Body of pancreas (tissue), 4 donors: ENCODE data around the gene RBFOX2. TPM values are rescaled to one million over a fixed set of nuclear protein-coding genes. Genes with fewer than 3 reads are reported as not detected.

Experiments
- ATAC-seq: fragments of 150-250 bp; one replicate; pipeline ENCODE4 v1.9.1; 2016
- DNase-seq, 4 donors: peaks; one replicate each; pipeline ENCODE4 v3.0.0-alpha.2; 2019
- H3K27ac ChIP-seq, 4 donors: fragments of 200-600 bp; sonication (generic); 1 replicate in 3 of 4; 2 replicates in 1 of 4; pipeline versions ENCODE4 v1.5.1 to v1.6.1; 2016 to 2019; ENCODE audit warnings: mild to moderate bottlenecking in 1 of 4, mixed read lengths in 1 of 4, moderate library complexity in 1 of 4
- H3K27me3 ChIP-seq, 2 donors: fragments of 200-600 bp; sonication (generic); one replicate each; pipeline ENCODE4 v1.6.0; 2016; ENCODE audit warnings: mild to moderate bottlenecking in 1 of 2
- H3K36me3 ChIP-seq, 2 donors: fragments of 200-600 bp; sonication (generic); replicated peaks in 1 of 2; 2 replicates each; pipeline ENCODE4 v1.5.1; 2016; ENCODE audit warnings: low read depth in 2 of 2; ENCODE audit not compliant: insufficient read depth in 1 of 2
- H3K4me1 ChIP-seq: fragments of 200-600 bp; sonication (generic); one replicate; pipeline ENCODE4 v1.6.0; 2016
- H3K4me3 ChIP-seq, 2 donors: fragments of 200-600 bp; sonication (generic); 1 replicate in 1 of 2; 2 replicates in 1 of 2; pipeline ENCODE4 v1.5.1; 2016 to 2019
- H3K9me3 ChIP-seq, 3 donors: fragments of 200-600 bp; sonication (generic); 1 replicate in 2 of 3; 2 replicates in 1 of 3; pipeline ENCODE4 v1.5.1; 2016
- CTCF ChIP-seq, 7 experiments: fragments of 450-650 bp in 4 of 7; fragments of 200-600 bp in 3 of 7; sonication (generic) in 3 of 7; IDR thresholded peaks; one replicate each; pipeline ENCODE4 v1.5.1; 2016 to 2019; ENCODE audit warnings: antibody characterized with exemption in 7 of 7
- POLR2A ChIP-seq, 3 donors: fragments of 450-650 bp; IDR thresholded peaks; one replicate each; pipeline ENCODE4 v1.6.1; 2016; ENCODE audit warnings: antibody characterized with exemption in 3 of 3, mild to moderate bottlenecking in 2 of 3
- WGBS, 2 donors: methylation state at CpG; one replicate each; pipeline ENCODE4 v1.1.5; 2017; 5-methylcytosine and 5-hydroxymethylcytosine counted together
- intact Hi-C: fragments of 100-400 bp; cut with DNase I; formaldehyde crosslinking; loops from one replicate; pipeline ENCODE4 v1.15.1; 2023
- total RNA-seq, 2 donors: library from RNA; depleted of rRNA; stranded (reverse); fragments of >200 nt; gene quantifications; one replicate each; pipeline ENCODE4 v1.1.0, GENCODE V29; 2016

RBFOX2 gene
- total RNA-seq, 2 donors from 2014 or later: 28.7 to 31.1 TPM

- Histone ChIP-seq H3K36me3 (no peaks in the 10 kb centered on the region), H3K4me1 (peaks cover 13% of the 10 kb centered on the region), H3K9me3 (no peaks in the 10 kb centered on the region), H3K27ac (no peak overlapping the region), H3K27me3 (no peaks in the 10 kb centered on the region), H3K4me3 (no peak overlapping the region)
- WGBS, 2 donors: 37 to 38% methylated on average over 3 of the region's 3 CpGs
- no peak for DNase-seq
- intact Hi-C loops: no loop called here
- ATAC-seq: no peak
- TF ChIP-seq CTCF (IDR thresholded peaks at IDR 0.05) (no peak), POLR2A (IDR thresholded peaks at IDR 0.05) (no peak)
Measured at GRCh38 chr22:35903571-35904335, 124.9 kb downstream of the RBFOX2 start.

GRCh38 chr22:35900483-35901168, 128.0 kb downstream of the RBFOX2 start:
- ATAC-seq: no peak
- no peak overlapping the region for H3K27ac ChIP-seq
- TF ChIP-seq CTCF (IDR thresholded peaks at IDR 0.05): no peak
- TF ChIP-seq POLR2A (IDR thresholded peaks at IDR 0.05): no peak
- no peak for DNase-seq
- H3K36me3 ChIP-seq: no peaks in the 10 kb centered on the region
- peaks cover 13% of the 10 kb centered on the region for H3K4me1 ChIP-seq
- intact Hi-C loops: no loop called here
- no peaks in the 10 kb centered on the region for H3K27me3 ChIP-seq
- no peak overlapping the region for H3K4me3 ChIP-seq
- no peaks in the 10 kb centered on the region for H3K9me3 ChIP-seq
- WGBS, 2 donors: 75 to 82% methylated on average over 5 of the region's 5 CpGs

- DNase-seq: no peak
- intact Hi-C loops: no loop called here
- no peak for TF ChIP-seq CTCF (IDR thresholded peaks at IDR 0.05)
- no peak for TF ChIP-seq POLR2A (IDR thresholded peaks at IDR 0.05)
- Histone ChIP-seq H3K36me3 (no peaks in the 10 kb centered on the region), H3K9me3 (no peaks in the 10 kb centered on the region), H3K4me3 (no peak overlapping the region), H3K27ac (no peak overlapping the region), H3K4me1 (peaks cover 13% of the 10 kb centered on the region), H3K27me3 (no peaks in the 10 kb centered on the region)
- ATAC-seq: no peak
Measured at GRCh38 chr22:35899736-35900135, 128.9 kb downstream of the RBFOX2 start.

- intact Hi-C loops: no loop called here
- DNase-seq: no peak
- 84 to 85% methylated on average over 7 of the region's 7 CpGs for WGBS, 2 donors
- peaks cover 10% of the 10 kb centered on the region for H3K4me1 ChIP-seq
- ATAC-seq: no peak
- H3K36me3 ChIP-seq: no peaks in the 10 kb centered on the region
- no peak overlapping the region for H3K4me3 ChIP-seq
- H3K9me3 ChIP-seq: no peaks in the 10 kb centered on the region
- TF ChIP-seq CTCF (IDR thresholded peaks at IDR 0.05) (no peak), POLR2A (IDR thresholded peaks at IDR 0.05) (no peak)
- no peak overlapping the region for H3K27ac ChIP-seq
- H3K27me3 ChIP-seq: no peaks in the 10 kb centered on the region
Measured at GRCh38 chr22:35896111-35896705, 132.4 kb downstream of the RBFOX2 start.
